ENCODE data around the gene BSPRY. TPM values are rescaled to one million over a fixed set of nuclear protein-coding genes. Genes with fewer than 3 reads are reported as not detected.

BSPRY gene
- total and polyA plus RNA-seq, 2 of the 13 experiments (the other 11 are each of a cell fraction or from before 2014, with no cell fraction given), result 0.09 to 0.26 TPM

DNA sequence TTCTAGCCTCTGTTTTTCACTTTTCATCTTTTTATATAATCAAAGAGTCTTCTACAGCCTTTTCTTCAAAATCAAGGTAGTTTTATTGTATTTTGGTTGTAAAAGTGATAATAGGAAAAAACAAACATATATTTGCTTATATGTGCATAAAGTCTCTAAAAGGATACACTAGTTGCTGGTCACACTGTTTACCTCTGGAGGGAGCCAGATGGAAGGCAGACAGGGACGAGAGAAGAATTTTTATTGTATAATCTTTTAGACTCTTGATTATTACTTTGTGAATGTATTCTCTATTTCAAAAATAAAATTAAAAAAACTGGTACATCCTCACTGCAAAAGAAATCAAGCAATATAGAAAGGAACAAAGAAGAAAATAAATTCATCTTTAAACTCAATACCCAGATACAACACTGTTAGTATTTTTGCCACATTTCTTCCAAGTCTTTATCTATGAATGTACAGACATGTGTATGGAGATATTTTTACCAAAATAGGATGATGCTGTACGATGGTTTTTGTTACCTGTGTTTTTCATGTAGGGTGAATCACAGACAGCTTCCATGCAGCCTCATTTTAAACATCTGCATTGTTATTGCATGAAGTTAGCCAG, 40.0 kb upstream of the BSPRY start (continued):
- TF ChIP-seq SYNCRIP (IDR thresholded peaks at IDR 0.05; ENCODE audit: insufficient read depth, low read depth, low read length) (no peak), HOXA5 (CRISPR knock-in tag; IDR thresholded peaks at IDR 0.05) (no peak), KDM4B (CRISPR knock-in tag; IDR thresholded peaks at IDR 0.05) (no peak), STAG1 (CRISPR knock-in tag; IDR thresholded peaks at IDR 0.05) (peak; percentile 80), ZNF205 (CRISPR knock-in tag; IDR thresholded peaks at IDR 0.05) (peak; percentile 63; the same call in 1 of the 2 replicates), SOX5 (CRISPR knock-in tag; IDR thresholded peaks at IDR 0.05; ENCODE audit: borderline replicate concordance) (no peak), ZNF724P (CRISPR knock-in tag; IDR thresholded peaks at IDR 0.05; ENCODE audit: borderline replicate concordance) (no peak), HOXD1 (CRISPR knock-in tag; IDR thresholded peaks at IDR 0.05) (no peak), MAFK (conservative IDR thresholded peaks at IDR 0.05 in 1 of 2, IDR thresholded peaks at IDR 0.05 in 1 of 2; ENCODE audit: low read length in 2 of 2) (peak; percentile 45 to 50; a peak in 3 of 4 replicates)
- TF ChIP-seq, protein P1, sequence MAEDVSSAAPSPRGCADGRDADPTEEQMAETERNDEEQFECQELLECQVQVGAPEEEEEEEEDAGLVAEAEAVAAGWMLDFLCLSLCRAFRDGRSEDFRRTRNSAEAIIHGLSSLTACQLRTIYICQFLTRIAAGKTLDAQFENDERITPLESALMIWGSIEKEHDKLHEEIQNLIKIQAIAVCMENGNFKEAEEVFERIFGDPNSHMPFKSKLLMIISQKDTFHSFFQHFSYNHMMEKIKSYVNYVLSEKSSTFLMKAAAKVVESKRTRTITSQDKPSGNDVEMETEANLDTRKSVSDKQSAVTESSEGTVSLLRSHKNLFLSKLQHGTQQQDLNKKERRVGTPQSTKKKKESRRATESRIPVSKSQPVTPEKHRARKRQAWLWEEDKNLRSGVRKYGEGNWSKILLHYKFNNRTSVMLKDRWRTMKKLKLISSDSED (CRISPR knock-in tag; IDR thresholded peaks at IDR 0.05), result no peak

- intact Hi-C loops (cut with micrococcal nuclease; ENCODE audit: unreplicated experiment), result loop anchor here (5.0 to 10.0 kb wide), 2 partner anchors 37 to 1946 kb away; partner anchors contain the start of gene BSPRY
- H3K27ac ChIP-seq (ENCODE audit: extremely low read length, insufficient read depth, low read length), result no peak overlapping the region
- H3K9me3 ChIP-seq (ENCODE audit: low read length), result no peaks in the 10 kb centered on the region
- no peak overlapping the region for H3K9ac ChIP-seq (ENCODE audit: insufficient read depth, low read depth, low read length)
- no peaks in the 10 kb centered on the region for H4K20me1 ChIP-seq (ENCODE audit: insufficient read depth, low read length)
- in situ Hi-C loops (cut with HindIII; ENCODE audit: extremely low pct_ligation_motif_present, low pct_unique_long_range_greater_than_20kb), result no loop called here
- H3K27me3 ChIP-seq (ENCODE audit: control insufficient read depth in 1 of 2, insufficient read depth in 2 of 2, low read length in 2 of 2), result 0 out of 5 replicates have a peak, but pooled peaks cover 0 to 1% of the 10 kb centered on the region in 2 experiments
- no peak for FAIRE-seq
- no peak overlapping the region for H3K4me2 ChIP-seq (ENCODE audit: low read depth, low read length)
- BruUV-seq (replicated peaks), result no TSS peak
- no peak for ATAC-seq
- H3K79me2 ChIP-seq (ENCODE audit: insufficient read depth, low read length), result no peaks in the 10 kb centered on the region
- no peak overlapping the region for H2AFZ ChIP-seq (ENCODE audit: low read length)
- peaks cover 10% of the 10 kb centered on the region for H3K4me1 ChIP-seq (ENCODE audit: insufficient read depth, low read length)
- TF ChIP-seq NRL (CRISPR knock-in tag; IDR thresholded peaks at IDR 0.05; ENCODE audit: borderline replicate concordance) (no peak), RARA (CRISPR knock-in tag; IDR thresholded peaks at IDR 0.05) (0 out of 2 replicates have a peak, but pooled peaks have one; percentile 15)
- TF ChIP-seq, protein P2, sequence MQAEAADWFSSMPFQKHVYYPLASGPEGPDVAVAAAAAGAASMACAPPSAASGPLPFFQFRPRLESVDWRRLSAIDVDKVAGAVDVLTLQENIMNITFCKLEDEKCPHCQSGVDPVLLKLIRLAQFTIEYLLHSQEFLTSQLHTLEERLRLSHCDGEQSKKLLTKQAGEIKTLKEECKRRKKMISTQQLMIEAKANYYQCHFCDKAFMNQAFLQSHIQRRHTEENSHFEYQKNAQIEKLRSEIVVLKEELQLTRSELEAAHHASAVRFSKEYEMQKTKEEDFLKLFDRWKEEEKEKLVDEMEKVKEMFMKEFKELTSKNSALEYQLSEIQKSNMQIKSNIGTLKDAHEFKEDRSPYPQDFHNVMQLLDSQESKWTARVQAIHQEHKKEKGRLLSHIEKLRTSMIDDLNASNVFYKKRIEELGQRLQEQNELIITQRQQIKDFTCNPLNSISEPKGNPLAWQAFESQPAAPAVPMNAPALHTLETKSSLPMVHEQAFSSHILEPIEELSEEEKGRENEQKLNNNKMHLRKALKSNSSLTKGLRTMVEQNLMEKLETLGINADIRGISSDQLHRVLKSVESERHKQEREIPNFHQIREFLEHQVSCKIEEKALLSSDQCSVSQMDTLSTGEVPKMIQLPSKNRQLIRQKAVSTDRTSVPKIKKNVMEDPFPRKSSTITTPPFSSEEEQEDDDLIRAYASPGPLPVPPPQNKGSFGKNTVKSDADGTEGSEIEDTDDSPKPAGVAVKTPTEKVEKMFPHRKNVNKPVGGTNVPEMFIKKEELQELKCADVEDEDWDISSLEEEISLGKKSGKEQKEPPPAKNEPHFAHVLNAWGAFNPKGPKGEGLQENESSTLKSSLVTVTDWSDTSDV (CRISPR knock-in tag; IDR thresholded peaks at IDR 0.05), result no peak
- 7% methylated on average over 3 of the region's 3 CpGs for WGBS (ENCODE audit: low lambda C conversion rate)
- ChIA-PET CTCF (ENCODE audit: low intra/inter-chr PET ratio, low total read pairs) (no interaction called here), POLR2A (interaction anchor here (1.0 to 1.3 kb wide), 3 partner anchors 16 to 100 kb away, joined by 3 to 4 read pairs (median 3); partner anchors contain the start of genes C9orf43, POLE3 and WDR31)
- no peaks in the 10 kb centered on the region for H3K36me3 ChIP-seq (replicated peaks in 1 of 2; ENCODE audit: control insufficient read depth in 1 of 2, insufficient read depth in 2 of 2, low read length in 2 of 2)
- no peak for DNase-seq (ENCODE audit: low spot score)
- no peak overlapping the region for H3K4me3 ChIP-seq (replicated peaks in 1 of 3; ENCODE audit: insufficient read depth in 1 of 3, low read depth in 2 of 3, low read length in 3 of 3)
Measured at GRCh38 chr9:113310538-113310937, 38.8 kb upstream of the BSPRY start.
